Measurements from ENCODE around the gene ELL. TPM values are rescaled to one million over a fixed set of nuclear protein-coding genes. Genes with fewer than 3 reads are reported as not detected.
"Not testable (repeated sequence)": the region's sequence is repeated elsewhere in the genome, so short reads cannot be mapped to it uniquely, and the experiment has no call there.

The ELL gene
- polyA plus RNA-seq, 6 donors from 2014 or later, result 7.0 to 19.3 (median 14.6) TPM

GRCh38 chr19:18541258-18541991 is 19.6 kb upstream of the ELL start:
- no peaks in the 10 kb centered on the region for H3K9me3 Mint-ChIP-seq
- no peak for ATAC-seq (ENCODE audit: low read depth in 2 of 2)
- DNase-seq, result no peak
- H3K36me3 Mint-ChIP-seq, result no peaks in the 10 kb centered on the region
- peak overlapping the region in 7 of 8 donors; percentile 2 to 95 (median 85) for H3K4me3 Mint-ChIP-seq
- peak overlapping the region in 3 of 6 donors; percentile 49 to 87 (median 54) for H3K27ac Mint-ChIP-seq
- H3K4me1 Mint-ChIP-seq, result peaks cover 16 to 36% (median 30%) of the 10 kb centered on the region in 3 donors
- no peaks in the 10 kb centered on the region for H3K27me3 Mint-ChIP-seq

GRCh38 chr19:18540200-18540599 is 18.3 kb upstream of the ELL start:
- not testable (repeated sequence) for H3K36me3 Mint-ChIP-seq; H3K9me3 Mint-ChIP-seq; DNase-seq; ATAC-seq (ENCODE audit: low read depth in 2 of 2); H3K27me3 Mint-ChIP-seq
- H3K4me1 Mint-ChIP-seq, result peaks cover 16 to 35% (median 30%) of the 10 kb centered on the region in 3 donors
- peak overlapping the region in 2 of 8 donors; percentile 57 to 85 for H3K4me3 Mint-ChIP-seq
- peak overlapping the region in 1 of 6 donors; percentile 12 for H3K27ac Mint-ChIP-seq

GRCh38 chr19:18539372-18539771 is 17.5 kb upstream of the ELL start:
- H3K27ac Mint-ChIP-seq, result no peak overlapping the region

GRCh38 chr19:18538115-18538514 is 16.2 kb upstream of the ELL start:
- DNase-seq, result no peak
- ATAC-seq (ENCODE audit: low read depth in 2 of 2), result no peak
- H3K4me1 Mint-ChIP-seq, result peaks cover 11 to 21% (median 21%) of the 10 kb centered on the region in 3 donors
- H3K27me3 Mint-ChIP-seq, result no peaks in the 10 kb centered on the region
- peak overlapping the region in 1 of 8 donors; percentile 11 for H3K4me3 Mint-ChIP-seq
- no peaks in the 10 kb centered on the region for H3K36me3 Mint-ChIP-seq
- H3K27ac Mint-ChIP-seq, result no peak overlapping the region
- no peaks in the 10 kb centered on the region for H3K9me3 Mint-ChIP-seq

More at GRCh38 chr19:18539372-18539771, 17.5 kb upstream of the ELL start:
- H3K4me3 Mint-ChIP-seq, result no peak overlapping the region
- ATAC-seq (ENCODE audit: low read depth in 2 of 2) (no peak), DNase-seq (no peak)
- no peaks in the 10 kb centered on the region for H3K36me3 Mint-ChIP-seq
- no peaks in the 10 kb centered on the region for H3K27me3 Mint-ChIP-seq
- no peaks in the 10 kb centered on the region for H3K9me3 Mint-ChIP-seq
- H3K4me1 Mint-ChIP-seq, result peaks cover 17 to 30% (median 29%) of the 10 kb centered on the region in 3 donors

- DNase-seq (no peak), ATAC-seq (ENCODE audit: low read depth in 2 of 2) (no peak)
- Mint-ChIP-seq H3K4me1 (peaks cover 7 to 19% (median 17%) of the 10 kb centered on the region in 3 donors), H3K27ac (no peak overlapping the region), H3K9me3 (no peaks in the 10 kb centered on the region), H3K4me3 (peak overlapping the region in 2 of 8 donors; percentile 10 to 11), H3K36me3 (peaks cover 0 to 4% of the 10 kb centered on the region in 2 donors), H3K27me3 (no peaks in the 10 kb centered on the region)
These were observed 15.6 kb upstream of the ELL start for GRCh38 chr19:18537431-18537830.

- Mint-ChIP-seq H3K9me3 (no peaks in the 10 kb centered on the region), H3K27me3 (no peaks in the 10 kb centered on the region), H3K36me3 (peaks cover 0 to 7% of the 10 kb centered on the region in 2 donors), H3K27ac (no peak overlapping the region), H3K4me3 (peak overlapping the region in 1 of 8 donors; percentile 15), H3K4me1 (peaks cover 3 to 13% (median 11%) of the 10 kb centered on the region in 3 donors)
- ATAC-seq (ENCODE audit: low read depth in 2 of 2) (no peak), DNase-seq (no peak)
These were observed 14.6 kb upstream of the ELL start for GRCh38 chr19:18536475-18536874.

- H3K4me3 Mint-ChIP-seq, result no peak overlapping the region
These were observed 11.2 kb upstream of the ELL start for GRCh38 chr19:18533058-18533457.

GRCh38 chr19:18532168-18532890 is 10.5 kb upstream of the ELL start:
- ATAC-seq (ENCODE audit: low read depth in 2 of 2) (no peak), DNase-seq (no peak)
- Mint-ChIP-seq H3K9me3 (no peaks in the 10 kb centered on the region), H3K4me3 (peak overlapping the region in 1 of 8 donors; percentile 66), H3K27ac (no peak overlapping the region), H3K27me3 (no peaks in the 10 kb centered on the region), H3K4me1 (peaks cover 0 to 5% (median 3%) of the 10 kb centered on the region in 3 donors), H3K36me3 (peaks cover 0 to 7% of the 10 kb centered on the region in 2 donors)

More at GRCh38 chr19:18533058-18533457, 11.2 kb upstream of the ELL start:
- no peak overlapping the region for H3K27ac Mint-ChIP-seq
- H3K36me3 Mint-ChIP-seq, result peaks cover 0 to 7% of the 10 kb centered on the region in 2 donors
- H3K27me3 Mint-ChIP-seq, result no peaks in the 10 kb centered on the region
- no peak for DNase-seq
- peaks cover 0 to 9% (median 3%) of the 10 kb centered on the region in 3 donors for H3K4me1 Mint-ChIP-seq
- H3K9me3 Mint-ChIP-seq, result no peaks in the 10 kb centered on the region
- ATAC-seq (ENCODE audit: low read depth in 2 of 2), result no peak

GRCh38 chr19:18531485-18531884 is 9.6 kb upstream of the ELL start:
- Mint-ChIP-seq H3K4me3 (no peak overlapping the region), H3K27me3 (no peaks in the 10 kb centered on the region), H3K9me3 (no peaks in the 10 kb centered on the region), H3K4me1 (peaks cover 0 to 3% (median 1%) of the 10 kb centered on the region in 3 donors), H3K36me3 (peaks cover 0 to 7% of the 10 kb centered on the region in 2 donors), H3K27ac (no peak overlapping the region)
- DNase-seq (no peak), ATAC-seq (ENCODE audit: low read depth in 2 of 2) (no peak)

GRCh38 chr19:18529782-18530181 is 7.9 kb upstream of the ELL start:
- Mint-ChIP-seq H3K4me3 (no peak overlapping the region), H3K4me1 (peaks cover 0 to 3% (median 0%) of the 10 kb centered on the region in 3 donors), H3K36me3 (peaks cover 0 to 7% of the 10 kb centered on the region in 2 donors), H3K27me3 (no peaks in the 10 kb centered on the region), H3K9me3 (no peaks in the 10 kb centered on the region), H3K27ac (peak overlapping the region in 1 of 6 donors; percentile 70)
- ATAC-seq (ENCODE audit: low read depth in 2 of 2) (no peak), DNase-seq (no peak)

- no peak for DNase-seq
- Mint-ChIP-seq H3K36me3 (no peaks in the 10 kb centered on the region), H3K4me3 (no peak overlapping the region), H3K4me1 (peaks cover 0 to 9% (median 3%) of the 10 kb centered on the region in 3 donors), H3K27me3 (no peaks in the 10 kb centered on the region), H3K27ac (no peak overlapping the region), H3K9me3 (no peaks in the 10 kb centered on the region)
- ATAC-seq (ENCODE audit: low read depth in 2 of 2), result no peak
These were observed 4.4 kb upstream of the ELL start for GRCh38 chr19:18526316-18526715.

- Mint-ChIP-seq H3K27me3 (no peaks in the 10 kb centered on the region), H3K4me3 (peak overlapping the region in 2 of 8 donors; percentile 43 to 91), H3K27ac (peak overlapping the region in 2 of 6 donors; percentile 14 to 88), H3K9me3 (no peaks in the 10 kb centered on the region), H3K4me1 (peaks cover 20 to 25% (median 24%) of the 10 kb centered on the region in 3 donors), H3K36me3 (no peaks in the 10 kb centered on the region)
- ATAC-seq (ENCODE audit: low read depth in 2 of 2), result no peak
- no peak for DNase-seq
These were observed 2.0 kb upstream of the ELL start for GRCh38 chr19:18523841-18524240.

GRCh38 chr19:18522862-18523440 is 1.1 kb upstream of the ELL start:
- H3K36me3 Mint-ChIP-seq; ATAC-seq (ENCODE audit: low read depth in 2 of 2); DNase-seq; H3K9me3 Mint-ChIP-seq; H3K27me3 Mint-ChIP-seq: not testable (repeated sequence)
- Mint-ChIP-seq H3K4me1 (peaks cover 20 to 29% (median 25%) of the 10 kb centered on the region in 3 donors), H3K27ac (peak overlapping the region; percentile 96 to 99 (median 98)), H3K4me3 (peak overlapping the region in 6 of 8 donors; percentile 45 to 92 (median 90))

All from naive B cell (primary cell).